TTC549 (cell line): ENCODE measurements around the gene ADAMTS19.

Source experiments
- FAIRE-seq: peaks from 2 replicates; lab custom pipeline; 2012; peaks lifted over from hg19 to GRCh38; lab: Jason Lieb, UNC

The ADAMTS19 gene

DNA sequence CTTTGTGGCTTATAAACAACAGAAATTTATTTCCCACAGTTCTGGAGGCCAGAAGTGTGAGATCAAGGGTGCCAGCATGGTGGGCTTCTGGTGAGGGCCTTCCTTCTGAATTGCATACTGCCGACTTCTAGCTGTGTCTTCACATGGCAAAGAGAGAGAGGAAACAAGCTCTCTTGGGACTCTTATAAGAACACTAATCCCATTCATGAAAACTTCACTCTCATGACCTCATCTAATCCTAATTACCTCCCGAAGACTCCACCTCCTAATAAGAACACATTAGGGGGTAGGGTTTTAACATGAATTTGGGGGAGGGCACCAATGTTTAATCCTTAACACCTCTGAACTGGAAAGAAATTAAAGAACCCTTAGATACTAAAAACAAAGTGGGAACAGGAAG lies 211.9 kb downstream of the ADAMTS19 start:
- no peak for FAIRE-seq

DNA sequence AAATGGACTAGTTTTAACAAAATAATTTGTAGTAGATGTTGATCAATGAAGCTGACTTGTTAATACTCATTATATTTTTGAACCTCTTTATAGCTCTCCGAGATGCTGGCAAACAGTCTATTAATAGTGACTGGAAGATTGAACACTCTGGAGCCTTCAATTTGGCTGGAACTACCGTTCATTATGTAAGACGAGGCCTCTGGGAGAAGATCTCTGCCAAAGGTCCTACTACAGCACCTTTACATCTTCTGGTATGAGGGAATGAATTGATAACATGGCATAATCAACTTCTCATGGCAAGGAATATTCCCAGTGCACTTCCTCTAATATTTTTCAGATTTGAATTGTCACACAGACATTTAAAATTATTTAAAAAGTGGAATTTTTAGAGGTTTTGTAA lies 219.6 kb downstream of the ADAMTS19 start:
- no peak for FAIRE-seq

DNA sequence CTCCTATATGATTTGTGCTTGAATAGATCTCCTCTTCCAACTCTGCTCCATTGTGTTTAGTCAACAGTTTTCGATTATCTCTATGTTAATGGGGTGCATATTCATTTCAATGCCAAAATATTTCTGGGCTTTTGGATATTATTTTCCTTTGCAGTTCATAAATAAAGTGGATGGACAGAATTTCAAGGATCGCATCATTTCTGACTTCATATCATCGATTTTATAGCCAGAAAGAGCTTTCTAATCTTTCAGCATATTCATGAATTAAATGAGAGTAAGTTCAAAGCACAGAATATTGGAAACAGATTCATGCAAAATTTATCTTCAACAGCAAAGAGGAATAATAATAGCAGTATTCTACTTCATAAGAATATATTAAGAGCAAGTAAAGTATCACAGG lies 227.8 kb downstream of the ADAMTS19 start:
- FAIRE-seq, result no peak

DNA sequence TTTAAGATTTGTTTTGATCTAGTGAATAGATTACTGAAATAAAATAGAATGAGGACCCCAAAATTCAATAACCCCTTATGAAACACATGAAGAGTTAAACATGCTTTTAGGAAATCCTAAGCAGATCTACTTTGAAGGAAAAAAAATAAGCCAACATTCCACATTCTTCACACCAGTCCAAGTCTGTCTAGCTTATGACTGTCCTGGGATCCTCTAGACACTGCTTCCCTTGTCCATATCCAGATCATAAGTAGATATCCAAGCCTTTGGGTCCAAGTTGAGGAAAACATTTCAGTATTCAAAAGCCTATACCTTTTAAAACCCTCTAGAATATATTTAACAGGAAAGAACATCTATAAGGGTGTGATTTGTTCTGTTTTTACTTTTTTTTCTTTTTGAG lies 228.9 kb downstream of the ADAMTS19 start:
- no peak for FAIRE-seq

DNA sequence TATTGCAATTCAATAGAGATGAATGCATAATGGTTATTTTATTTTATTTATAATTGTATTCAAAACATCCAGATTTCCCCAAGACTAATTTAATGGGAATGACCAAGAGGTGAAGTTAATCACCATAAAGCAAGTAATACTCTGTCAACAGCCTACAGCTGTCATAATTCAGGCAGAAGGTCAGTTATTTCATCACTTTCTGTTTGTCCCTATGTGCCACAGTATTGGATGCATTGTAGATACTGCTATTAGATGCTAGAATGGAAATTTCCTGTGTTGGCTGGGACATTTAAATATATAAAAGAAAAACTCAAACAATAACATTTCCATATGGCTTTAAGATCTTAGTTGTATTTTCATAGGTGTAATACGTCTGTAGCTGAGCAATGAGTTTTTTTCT lies 231.1 kb downstream of the ADAMTS19 start:
- no peak for FAIRE-seq

DNA sequence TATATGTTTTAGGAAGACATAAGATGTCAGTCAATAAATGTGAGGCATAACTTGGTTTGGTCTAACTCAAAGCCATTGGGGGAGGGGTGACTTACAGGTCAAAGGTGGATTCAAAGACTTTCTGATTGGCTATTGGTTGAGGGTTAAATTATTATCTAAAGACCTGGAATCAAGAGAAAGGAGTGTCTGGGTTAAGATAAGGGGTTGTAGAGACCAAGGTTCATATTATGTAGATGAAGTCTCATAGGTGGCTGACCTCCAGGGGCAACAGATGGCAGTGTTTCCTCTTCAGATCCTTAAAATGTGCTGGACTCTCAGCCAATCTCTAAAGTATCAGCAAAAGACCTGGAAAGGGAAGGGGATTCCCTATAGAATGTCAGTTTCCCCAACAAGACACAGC lies 236.5 kb downstream of the ADAMTS19 start:
- FAIRE-seq, result no peak

DNA sequence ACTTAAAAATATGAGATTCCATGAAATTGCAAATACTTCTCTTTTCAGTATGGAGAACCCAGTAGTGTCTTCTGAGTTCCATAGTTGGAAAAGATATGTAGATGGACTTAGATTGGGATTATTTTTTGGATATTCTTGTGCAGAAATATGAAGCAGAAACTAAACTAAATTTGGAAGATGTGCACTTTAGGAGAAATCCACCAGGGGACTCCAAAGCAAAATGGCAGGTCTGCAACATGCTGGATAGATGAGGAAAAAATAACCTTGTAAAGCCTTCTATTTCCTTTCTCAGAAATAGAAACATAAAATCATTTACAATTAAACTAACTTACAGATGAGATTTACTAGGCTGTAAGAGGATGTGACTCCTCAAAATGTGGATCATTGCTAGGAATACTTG lies 238.6 kb downstream of the ADAMTS19 start:
- FAIRE-seq, result no peak

DNA sequence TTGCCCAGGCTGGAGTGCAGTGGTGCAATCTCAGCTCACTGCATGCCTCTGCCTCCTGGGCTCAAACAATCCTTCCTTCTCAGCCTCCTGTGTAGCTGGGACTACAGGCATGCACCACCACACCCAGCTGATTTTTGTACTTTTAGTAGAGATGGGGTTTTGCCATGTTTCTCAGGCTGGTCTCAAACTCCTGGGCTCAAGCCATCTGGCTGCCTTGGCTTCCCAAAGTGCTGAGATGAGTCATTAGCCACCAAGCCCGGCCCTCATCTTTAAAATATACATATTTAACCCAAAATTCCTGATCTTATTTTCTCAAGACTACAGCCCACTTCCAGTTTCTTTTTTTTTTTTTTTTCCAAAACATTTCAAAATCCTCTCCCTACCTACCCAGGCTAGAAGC lies 256.1 kb downstream of the ADAMTS19 start:
- no peak for FAIRE-seq

DNA sequence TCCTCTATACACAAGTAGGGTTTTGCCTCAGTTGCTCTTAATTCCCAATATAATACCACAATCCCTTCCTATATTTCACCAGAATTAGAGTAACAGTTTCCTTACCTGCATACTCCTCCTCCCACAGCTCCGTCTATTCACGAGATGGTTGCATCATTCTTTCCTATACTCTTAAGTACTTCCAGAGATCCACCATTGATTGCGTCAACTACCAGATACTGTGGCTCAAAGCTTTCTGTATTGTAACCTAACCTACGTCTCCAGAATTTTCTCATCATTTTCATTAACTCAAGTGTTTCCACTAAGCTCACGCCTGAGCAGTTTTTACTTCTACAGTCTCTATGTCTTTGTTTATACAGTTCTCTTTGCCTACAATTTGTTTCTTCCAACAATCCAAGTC lies 256.6 kb downstream of the ADAMTS19 start:
- FAIRE-seq, result no peak

DNA sequence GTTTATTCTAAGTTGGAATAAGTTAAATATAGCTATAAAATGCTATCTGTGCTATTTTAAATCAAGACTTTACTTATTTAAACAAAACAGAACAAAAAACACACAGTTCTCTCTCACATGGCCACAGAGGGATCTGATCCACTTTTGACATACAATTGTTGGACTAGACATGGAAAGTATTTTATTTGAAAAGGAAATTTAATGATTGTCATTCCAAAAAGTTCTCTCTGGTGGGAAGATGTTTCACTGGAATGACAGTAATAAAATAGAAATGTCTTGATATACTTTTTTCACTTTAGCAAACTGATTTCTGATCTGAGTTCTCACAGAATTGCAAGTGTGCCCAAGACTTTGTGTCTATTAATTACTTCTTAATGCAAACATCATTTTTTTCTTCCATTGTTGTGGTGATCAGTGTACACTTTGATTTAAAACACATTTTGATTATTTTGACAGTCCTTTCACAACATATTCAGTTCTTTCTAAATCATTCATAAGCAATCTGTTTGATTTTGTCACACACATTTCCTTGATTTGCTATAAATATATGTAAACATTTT lies 257.7 kb downstream of the ADAMTS19 start:
- FAIRE-seq, result no peak

DNA sequence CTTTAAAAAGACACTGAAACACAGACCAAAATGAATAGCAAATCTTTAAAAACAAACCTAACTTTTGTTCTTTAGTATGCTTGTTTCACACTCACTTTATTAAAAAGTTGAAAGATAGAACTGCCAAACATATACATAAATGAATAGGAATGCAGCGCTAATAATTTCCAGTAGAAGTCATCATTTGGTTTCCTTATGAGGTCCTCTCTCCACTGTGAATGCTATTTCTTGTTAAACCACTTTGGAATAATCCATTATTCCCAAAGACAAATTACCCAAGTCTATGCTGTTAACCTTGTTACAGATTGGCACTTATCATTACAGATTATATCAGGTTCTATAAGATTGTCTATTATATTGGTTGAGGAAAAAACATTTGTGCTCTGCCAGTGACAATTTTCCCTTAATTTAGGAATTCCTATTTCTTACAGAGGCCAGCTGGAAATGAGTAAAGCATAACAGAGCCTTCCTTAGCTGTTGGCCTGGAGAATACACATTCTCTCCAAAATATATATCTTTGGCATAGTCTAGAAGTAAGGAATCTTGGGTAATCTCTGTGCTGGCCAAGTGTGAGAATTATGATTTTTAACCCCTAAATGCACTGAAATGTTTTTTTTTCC lies 258.5 kb downstream of the ADAMTS19 start:
- FAIRE-seq, result no peak

DNA sequence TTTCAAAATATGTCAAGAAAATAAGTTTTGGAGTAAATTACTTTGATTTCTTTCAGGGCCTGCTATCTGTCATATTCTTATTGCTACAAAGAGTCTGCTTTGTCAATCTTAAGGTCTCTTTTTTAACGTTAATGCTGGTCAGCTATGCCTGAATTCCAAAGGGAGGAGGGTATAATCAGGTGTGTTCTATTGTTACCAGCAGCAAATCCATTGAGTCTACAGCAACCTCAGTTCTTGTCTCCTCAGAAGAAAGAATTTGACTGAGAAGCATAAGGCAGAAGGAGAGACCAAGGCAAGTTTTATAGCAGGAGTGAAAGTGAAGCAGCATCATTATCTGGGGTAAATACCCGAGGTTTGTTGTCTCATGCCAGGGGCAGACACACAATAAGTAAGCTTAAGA lies 264.1 kb downstream of the ADAMTS19 start:
- no peak for FAIRE-seq

DNA sequence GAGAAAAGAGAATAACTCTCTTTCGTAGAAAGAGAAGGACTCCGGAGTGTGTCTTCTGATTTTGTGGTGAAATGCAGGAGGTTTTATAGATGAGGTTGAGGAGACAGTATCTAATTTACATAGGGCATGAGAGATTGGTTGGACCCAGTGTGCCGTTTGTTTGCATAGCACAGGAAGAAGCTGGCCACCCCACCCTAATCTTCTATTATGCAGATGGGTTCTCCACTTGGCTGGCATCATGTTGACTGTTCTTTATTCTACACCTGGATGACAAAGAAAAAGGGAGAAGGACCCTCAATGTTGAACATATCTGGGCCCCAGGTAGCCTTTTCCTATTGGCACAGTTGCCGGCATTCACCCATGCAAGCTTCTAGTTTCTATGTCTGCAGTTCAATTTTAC lies 264.5 kb downstream of the ADAMTS19 start:
- no peak for FAIRE-seq

DNA sequence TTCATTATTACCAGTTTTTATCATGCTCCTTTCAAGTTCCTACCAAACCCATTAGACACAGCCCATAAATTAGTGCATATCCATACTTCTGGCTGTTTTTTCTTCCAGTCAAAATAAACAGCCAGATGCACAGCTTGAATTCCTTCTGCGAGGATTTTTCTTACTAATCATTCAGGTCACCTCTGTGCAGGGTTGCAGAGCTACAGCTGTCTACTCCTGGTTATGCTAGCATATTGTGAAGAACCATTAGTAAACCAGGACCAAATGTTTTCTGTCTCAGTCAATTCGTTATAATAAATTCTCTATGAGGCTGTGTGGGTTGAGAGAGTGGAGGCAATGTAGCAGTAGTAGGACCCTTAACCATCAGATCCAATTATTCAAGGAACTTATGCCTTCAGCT lies 279.7 kb downstream of the ADAMTS19 start:
- no peak for FAIRE-seq

DNA sequence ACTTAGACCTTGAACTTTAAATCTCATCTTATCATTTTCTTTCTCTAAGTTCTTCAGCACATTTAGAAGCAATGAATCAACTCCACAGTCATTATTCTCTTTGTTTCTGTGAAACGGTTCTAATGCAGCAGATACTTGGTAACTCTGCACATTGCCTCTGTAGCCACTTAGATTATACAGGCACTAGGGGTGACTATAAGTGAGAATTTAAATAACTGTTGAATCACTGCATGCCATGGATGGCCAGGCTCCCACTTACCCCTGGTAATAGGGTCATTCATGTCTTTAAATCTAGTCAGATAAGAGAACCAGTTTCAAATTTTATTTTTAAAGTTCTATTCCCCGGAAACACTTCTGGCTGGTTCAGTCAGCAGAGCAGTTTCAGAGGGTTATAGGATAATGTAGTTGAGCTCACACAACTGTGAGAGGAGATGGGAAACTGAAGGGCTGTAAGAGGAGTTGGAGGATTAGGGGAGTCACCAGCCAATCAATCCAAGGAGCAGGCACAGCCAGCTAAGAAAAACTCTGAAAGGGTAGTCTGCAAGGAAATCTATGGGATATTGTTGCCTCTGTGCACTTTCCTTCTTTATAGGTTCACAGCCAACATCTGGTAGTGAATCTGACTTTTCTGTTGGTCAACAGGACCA lies 283.6 kb downstream of the ADAMTS19 start:
- FAIRE-seq, result no peak

DNA sequence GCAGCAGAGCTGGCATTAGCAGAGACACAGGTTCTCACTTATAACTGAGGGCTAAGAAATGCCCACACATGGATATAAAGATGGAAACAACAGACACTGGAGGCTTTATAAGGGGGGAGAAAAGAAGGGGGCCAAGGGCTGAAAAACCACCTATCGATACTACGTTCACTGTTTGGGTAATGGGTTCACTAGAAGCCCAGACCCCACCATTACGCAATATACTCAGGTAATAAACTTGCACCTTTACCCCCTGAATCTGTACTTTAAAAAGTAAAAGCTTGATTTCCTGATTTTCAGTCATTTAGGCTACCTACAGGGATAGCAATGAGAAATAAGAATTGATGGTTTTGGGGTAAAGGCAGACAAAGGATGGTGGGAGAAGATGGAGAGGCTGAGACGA lies 285.9 kb downstream of the ADAMTS19 start:
- FAIRE-seq, result no peak

DNA sequence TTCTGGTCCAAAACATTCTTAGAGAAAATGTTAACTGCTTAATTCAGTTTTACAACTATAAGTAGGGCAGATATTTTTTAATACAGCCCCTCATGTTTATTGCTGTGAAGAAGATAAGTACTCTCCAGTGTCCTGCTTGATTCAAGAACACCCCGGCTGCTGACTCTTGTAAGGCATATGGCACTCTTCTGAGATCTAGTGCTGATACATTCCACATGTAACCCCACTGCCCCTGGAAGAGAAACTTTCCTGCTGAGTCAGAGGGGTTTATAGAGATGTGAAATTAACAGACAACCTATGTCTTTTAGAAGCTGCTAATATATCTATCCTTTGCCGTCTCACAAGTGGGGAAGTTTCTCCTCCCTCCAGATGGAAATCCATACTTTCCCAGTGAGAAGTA lies 286.8 kb downstream of the ADAMTS19 start:
- no peak for FAIRE-seq

DNA sequence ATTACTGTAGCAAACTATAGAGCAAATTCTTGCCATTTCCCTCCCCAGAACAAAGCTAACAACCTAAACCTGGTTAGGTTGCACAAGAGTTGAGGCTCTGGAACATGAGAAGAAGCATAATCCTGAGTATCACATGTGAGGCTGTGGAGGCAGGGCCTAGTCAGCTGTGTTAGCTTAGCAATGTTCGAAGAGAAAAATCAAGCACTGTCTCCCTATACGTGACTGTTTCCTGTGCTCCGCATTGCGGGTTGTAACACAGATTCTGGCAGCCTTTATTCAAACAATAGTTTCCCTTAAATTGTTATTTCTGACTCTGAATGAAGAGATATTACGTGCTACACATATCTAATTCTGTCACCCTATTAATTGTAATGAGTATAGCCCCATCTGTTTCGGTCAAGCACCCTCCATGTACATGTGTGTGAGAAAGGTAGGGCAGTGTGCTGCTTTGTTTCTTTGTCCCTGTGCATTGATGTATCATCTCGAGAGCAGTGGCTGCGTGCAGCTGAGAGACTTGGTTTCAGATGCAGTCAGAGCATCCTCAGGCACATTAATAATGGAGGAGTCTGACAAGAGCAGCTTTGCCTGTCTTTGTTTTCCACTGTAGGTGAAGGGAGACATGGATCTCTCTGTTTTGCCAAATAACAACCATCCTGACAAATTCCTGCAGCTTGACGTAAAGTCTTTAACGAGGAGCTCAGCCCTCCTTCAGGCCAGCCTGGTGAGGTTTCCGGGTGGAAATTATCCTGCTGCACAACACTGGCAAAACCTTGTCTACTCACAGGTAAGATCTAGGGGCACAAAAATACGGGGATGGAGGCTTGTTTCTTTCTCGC lies 287.7 kb downstream of the ADAMTS19 start, which contains the start of gene MINAR2:
Gene MINAR2 (plus strand): TSS at position 523 of the 836 bp plus-strand sequence. CDS start 97 bp downstream, at position 620.
- no peak for FAIRE-seq

DNA sequence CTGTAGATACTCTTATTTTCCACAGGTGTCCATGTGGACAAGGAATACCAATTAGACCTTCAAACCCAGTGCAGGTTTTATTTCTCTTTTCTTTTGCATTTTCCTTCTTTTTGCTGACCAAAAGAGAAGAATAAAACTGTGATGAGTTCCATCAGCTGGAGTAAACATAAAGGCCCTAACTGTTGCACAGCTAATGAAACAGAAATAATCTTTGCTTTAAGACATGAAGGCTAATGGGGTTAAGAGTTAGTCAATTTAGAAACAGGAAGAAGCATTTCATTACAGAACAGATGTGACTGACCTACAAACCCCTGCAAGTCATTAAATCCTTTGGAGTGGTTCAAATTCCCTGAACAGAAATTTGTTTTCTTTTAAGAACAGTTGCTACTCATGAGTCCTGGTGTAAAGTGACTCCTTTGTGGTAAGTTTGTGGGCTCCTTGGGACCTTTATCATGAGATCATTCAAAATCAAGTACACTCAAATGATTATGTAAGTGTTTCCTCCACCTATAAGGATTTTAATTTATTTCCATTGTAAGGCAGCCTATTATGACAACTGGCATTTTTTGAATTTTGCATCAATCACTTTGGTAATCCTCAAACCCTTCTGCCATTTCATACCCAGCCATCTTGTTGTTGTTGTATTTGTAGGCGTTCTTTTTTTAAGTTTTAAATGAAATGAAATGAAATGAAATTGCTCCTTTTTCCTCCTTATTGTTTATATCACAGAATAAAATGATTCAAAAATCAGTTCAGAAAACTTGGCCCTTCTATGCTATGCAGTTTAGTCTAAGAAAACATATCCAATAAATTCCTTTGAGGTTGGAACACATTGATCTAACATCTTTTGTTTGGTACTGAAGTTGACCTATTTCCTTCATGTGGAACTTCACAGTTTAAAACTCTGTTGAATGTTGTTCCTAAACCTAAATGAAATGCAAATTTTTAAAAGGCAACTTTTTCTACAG lies 289.1 kb downstream of the ADAMTS19 start:
- no peak for FAIRE-seq

DNA sequence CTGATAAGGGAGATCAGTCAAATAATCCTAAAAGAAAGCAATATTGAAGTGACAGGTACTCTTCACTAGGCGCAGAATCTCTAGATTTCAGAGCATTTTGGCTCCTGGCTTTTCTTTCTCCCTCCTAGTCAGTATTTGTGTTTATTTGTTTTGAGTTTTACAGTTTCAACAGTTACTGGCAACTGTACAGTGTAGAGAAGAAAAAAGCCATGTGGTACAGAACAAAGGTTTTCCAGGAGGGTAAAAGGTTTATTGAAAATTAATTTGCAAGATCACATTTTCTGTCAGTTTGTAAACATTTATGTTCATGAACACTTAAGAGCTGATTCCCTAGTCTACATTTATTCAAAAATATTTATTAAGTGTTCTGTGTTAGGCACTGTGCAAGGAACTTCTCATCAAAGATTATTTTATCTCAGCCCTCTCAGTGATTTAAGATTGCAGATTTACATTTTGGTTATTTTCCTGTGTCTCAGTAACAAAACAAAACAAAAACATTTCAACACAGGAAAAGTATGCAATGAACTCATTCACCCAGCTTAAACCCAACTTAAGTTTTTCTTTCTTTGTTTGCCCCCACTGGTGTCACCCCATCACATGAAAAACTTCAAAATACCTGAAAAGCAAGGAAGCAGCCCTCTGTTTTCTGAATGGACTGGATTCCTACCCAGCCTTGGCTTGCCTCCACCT lies 300.7 kb downstream of the ADAMTS19 start:
- FAIRE-seq, result no peak

DNA sequence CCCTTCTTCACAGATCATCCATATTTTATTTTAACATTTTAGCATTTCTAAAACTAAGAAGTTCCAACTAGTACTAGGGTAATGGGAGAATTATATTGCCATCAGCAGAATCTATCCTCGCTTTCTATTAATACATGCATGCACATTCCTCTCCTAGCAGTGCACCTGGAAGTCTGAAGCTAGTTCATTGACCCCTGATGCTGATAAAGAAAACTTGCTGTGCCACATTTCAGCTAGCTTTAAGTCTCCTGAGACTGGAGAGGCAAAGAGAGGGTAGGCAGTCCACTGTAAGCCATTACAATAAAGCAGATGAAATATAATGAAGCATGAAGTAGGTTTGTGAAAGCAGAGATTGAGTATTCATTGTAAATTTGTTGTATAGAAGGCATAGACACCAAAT lies 303.6 kb downstream of the ADAMTS19 start:
- FAIRE-seq, result no peak
